Epithelial cell of proximal tubule (primary cell): Measurements from ENCODE around the gene CDC14A. TPM values are rescaled to one million over a fixed set of nuclear protein-coding genes. Genes with fewer than 3 reads are reported as not detected.

ENCODE experiments used
- DNase-seq: peaks from one replicate; pipeline ENCODE4 v3.0.0-alpha.2; 2011; ENCODE audit warnings: low read depth
- H3K4me3 ChIP-seq: 2 replicates; pipeline ENCODE4 v1.5.1; 2011; ENCODE audit warnings: low read depth, mild to moderate bottlenecking, low read length
- CTCF ChIP-seq: conservative IDR thresholded peaks from 2 replicates; pipeline ENCODE4 v1.5.1; 2012; ENCODE audit warnings: low read depth, mild to moderate bottlenecking, low read length
- total RNA-seq: library from RNA; depleted of rRNA; stranded (reverse); fragments of >200 nt; gene quantifications from 2 replicates; pipeline ENCODE4 v1.2.3, GENCODE V29; 2015

Gene CDC14A
- total RNA-seq, 1 donor from 2014 or later = 7.4 TPM

DNA sequence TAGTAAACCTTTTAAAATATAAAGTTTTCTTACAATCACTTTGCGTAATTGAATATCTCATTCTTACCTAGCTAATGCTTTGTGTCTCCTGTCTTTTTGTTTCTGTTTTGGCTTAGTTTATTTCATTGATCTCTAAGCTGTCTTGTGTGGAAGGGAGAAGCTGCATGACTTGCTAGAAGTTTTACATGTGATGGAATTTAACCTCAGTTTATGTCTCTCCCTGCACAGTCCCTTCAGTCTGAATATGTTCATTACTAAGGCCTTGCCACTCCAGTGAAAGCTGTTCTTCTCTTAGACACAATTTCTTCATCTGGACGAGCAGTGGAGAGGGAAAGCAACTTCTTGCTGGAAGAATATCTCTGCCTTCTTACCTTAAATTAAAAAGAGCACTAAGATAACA, 165.7 kb downstream of the CDC14A start:
- no peak overlapping the region for H3K4me3 ChIP-seq
- DNase-seq = no peak
- no peak for TF ChIP-seq CTCF

- DNase-seq = no peak
Measured at GRCh38 chr1:100523038-100523652, 170.8 kb downstream of the CDC14A start.

DNA sequence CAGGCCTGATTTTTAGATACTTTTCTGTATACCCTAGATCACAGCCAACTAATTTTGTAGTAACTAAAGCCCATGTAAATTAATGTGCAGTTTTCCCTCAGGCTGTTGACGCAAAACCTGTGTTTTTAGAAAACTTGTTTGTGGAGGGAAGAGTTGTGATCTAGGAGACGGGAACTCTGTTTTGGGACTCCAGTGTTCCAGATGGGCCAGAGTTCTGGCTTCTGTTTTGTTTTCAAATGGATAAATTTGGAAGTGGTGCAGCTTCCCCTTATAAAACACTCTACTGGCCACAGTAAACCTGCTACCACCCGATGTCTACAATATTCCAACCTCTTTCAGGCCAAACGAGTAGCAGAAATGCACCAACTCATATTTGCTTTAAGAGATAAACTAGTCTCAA, 172.0 kb downstream of the CDC14A start:
- DNase-seq = no peak
- no peak for TF ChIP-seq CTCF
- no peak overlapping the region for H3K4me3 ChIP-seq

More at GRCh38 chr1:100523038-100523652, 170.8 kb downstream of the CDC14A start:
- no peak for TF ChIP-seq CTCF
- H3K4me3 ChIP-seq = no peak overlapping the region

DNA sequence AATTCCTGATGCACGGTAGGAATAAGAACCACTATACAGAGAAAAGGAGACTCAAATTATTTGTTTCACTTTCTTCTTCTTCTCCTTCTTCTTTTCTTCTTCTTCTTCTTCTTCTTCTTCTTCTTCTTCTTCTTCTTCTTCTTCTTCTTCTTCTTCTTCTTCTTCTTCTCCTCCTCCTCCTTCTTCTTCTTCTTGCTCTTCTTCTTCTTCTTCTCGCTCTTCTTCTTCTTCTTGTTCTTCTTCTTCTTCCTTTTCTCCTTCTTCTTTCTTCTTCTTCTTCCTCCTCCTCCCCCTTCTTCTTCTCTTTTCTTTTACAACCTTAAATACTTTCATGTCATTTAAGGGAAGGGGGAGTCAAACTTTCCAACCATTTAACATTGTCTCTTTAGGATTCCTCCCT, 174.6 kb downstream of the CDC14A start:
- H3K4me3 ChIP-seq = no peak overlapping the region
- no peak for TF ChIP-seq CTCF
- no peak for DNase-seq

DNA sequence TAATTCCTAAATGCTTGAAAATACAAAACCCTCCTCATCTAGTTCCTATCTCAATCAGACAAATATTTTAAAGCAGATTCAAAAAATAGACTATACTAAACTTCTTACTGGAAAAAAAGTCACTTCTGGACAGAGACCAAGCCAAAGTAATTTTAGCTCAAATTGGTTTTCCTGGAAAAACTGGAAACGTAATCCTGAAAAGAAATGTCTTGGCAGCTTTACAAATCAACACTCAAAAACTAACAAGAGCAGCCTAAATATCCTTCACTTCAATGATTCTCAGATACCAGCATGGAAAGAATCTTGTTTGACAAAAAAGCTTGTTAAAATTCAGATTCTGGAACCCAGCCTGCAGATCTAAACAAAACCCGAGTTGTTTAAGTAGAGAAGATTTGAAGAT, 176.6 kb downstream of the CDC14A start:
- no peak overlapping the region for H3K4me3 ChIP-seq
- no peak for DNase-seq
- no peak for TF ChIP-seq CTCF

GRCh38 chr1:100530141-100530540, 177.8 kb downstream of the CDC14A start:
- no peak for TF ChIP-seq CTCF
- no peak for DNase-seq
- no peak overlapping the region for H3K4me3 ChIP-seq

DNA sequence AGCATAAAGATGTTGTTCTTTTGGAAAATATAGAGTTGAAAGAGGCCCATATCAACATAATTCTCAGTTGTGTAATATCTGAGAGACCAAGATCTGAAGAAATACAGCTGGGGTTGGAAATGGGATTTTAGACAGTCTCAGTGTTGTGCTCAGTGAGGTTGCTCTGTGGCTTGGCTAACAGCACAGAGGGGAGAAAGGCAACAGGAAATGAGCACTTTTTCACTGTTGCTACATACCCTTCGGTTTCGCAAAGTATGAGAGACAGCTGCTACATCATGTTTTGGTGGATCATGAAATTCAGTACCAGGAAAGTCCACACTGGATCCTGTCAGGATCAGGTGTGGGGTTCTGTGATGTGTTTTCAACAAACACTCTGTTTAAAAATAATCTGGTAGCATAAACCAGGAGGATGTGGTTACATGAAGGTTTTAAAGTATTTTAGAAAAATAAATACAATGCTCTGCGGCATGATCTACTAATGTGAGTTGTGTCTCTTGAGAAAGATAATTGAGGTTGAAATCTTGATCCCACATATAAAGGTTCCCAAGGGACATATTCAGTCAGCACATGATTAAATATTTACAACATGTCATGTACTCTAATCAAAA, 178.7 kb downstream of the CDC14A start:
- no peak for DNase-seq
- TF ChIP-seq CTCF = no peak
- no peak overlapping the region for H3K4me3 ChIP-seq
